Stomach (tissue), 9 donors: ENCODE results near the gene NIM1K. TPM values are rescaled to one million over a fixed set of nuclear protein-coding genes. Genes with fewer than 3 reads are reported as not detected.
A peak's percentile ranks its signal among the peaks of the same experiment; 100 is the strongest.

Source experiments
- DNase-seq, 2 donors: peaks; one replicate each; pipeline versions ENCODE4 v3.0.0 to v3.0.0-alpha.2; 2013 to 2019
- H3K27ac ChIP-seq, 5 donors: fragments of 200-600 bp in 4 of 5; sonication (generic) in 4 of 5; one replicate each; pipeline ENCODE4 v1.5.1; 2013 to 2019; ENCODE audit warnings: mild to moderate bottlenecking in 1 of 5, moderate library complexity in 1 of 5
- H3K27me3 ChIP-seq, 3 donors: fragments of 200-600 bp; sonication (generic); one replicate each; pipeline ENCODE4 v1.5.1; 2017 to 2019; ENCODE audit warnings: mixed run types in 1 of 3
- H3K36me3 ChIP-seq, 4 donors: fragments of 200-600 bp; sonication (generic); 1 replicate in 3 of 4; 2 replicates in 1 of 4; pipeline ENCODE4 v1.5.1; 2016 to 2019
- H3K4me1 ChIP-seq, 4 donors: fragments of 200-600 bp; sonication (generic); one replicate each; pipeline ENCODE4 v1.5.1; 2016 to 2019
- H3K4me3 ChIP-seq, 4 donors: fragments of 200-600 bp; sonication (generic) in 3 of 4; one replicate each; pipeline ENCODE4 v1.5.1; 2016 to 2019; ENCODE audit warnings: mild to moderate bottlenecking in 1 of 4
- H3K9me3 ChIP-seq, 4 donors: fragments of 200-600 bp; sonication (generic); one replicate each; pipeline ENCODE4 v1.5.1; 2016 to 2019
- CTCF ChIP-seq, 7 experiments: fragments of 450-650 bp in 4 of 7; fragments of 200-600 bp in 3 of 7; sonication (generic) in 3 of 7; IDR thresholded peaks; one replicate each; pipeline ENCODE4 v1.5.1; 2016 to 2019; ENCODE audit warnings: antibody characterized with exemption in 7 of 7, control low read depth in 2 of 7, mild to moderate bottlenecking in 1 of 7
- EP300 ChIP-seq: sonication (generic); formaldehyde crosslinking; IDR thresholded peaks from one replicate; pipeline ENCODE4 v1.6.1; 2017; ENCODE audit warnings: antibody characterized with exemption
- POLR2A ChIP-seq, 4 donors: fragments of 450-650 bp; IDR thresholded peaks; one replicate each; pipeline ENCODE4 v1.6.1; 2016; ENCODE audit warnings: antibody characterized with exemption in 4 of 4, control low read depth in 2 of 4, mild to moderate bottlenecking in 1 of 4, moderate library complexity in 1 of 4
- POLR2AphosphoS5 ChIP-seq, 3 donors: sonication (generic); formaldehyde crosslinking; IDR thresholded peaks; one replicate each; pipeline ENCODE4 v1.6.1; 2016; ENCODE audit warnings: antibody characterized with exemption in 3 of 3
- whole genome bisulfite sequencing, 5 donors: extraction: QIAGEN DNeasy Blood & Tissue Kit in 3 of 5; methylation state at CpG; one replicate each; pipeline versions ENCODE4 v1.1.5 to v1.1.7; 2013 to 2018; 5-methylcytosine and 5-hydroxymethylcytosine counted together
- intact Hi-C: fragments of 100-400 bp; cut with DNase I; formaldehyde crosslinking; loops from one replicate; pipeline ENCODE4 v1.15.1; 2023; ENCODE audit warnings: low total_unique reads
- polyA plus RNA-seq, 3 donors: library from polyadenylated mRNA; stranded (reverse); fragments of 200-250 nt; gene quantifications; one replicate each; pipeline ENCODE4 v1.2.3, GENCODE V29; 2013
- total RNA-seq, 5 donors: library from RNA; depleted of rRNA; stranded (reverse); fragments of >200 nt; gene quantifications; one replicate each; pipeline versions ENCODE4 v1.1.0 to v1.2.3, GENCODE V29; 2014 to 2016
- donor health status: healthy with polysubstance abuse.
- donor health status: Bipolar disorder and iron deficiency.
- donor health status: healthy.

The NIM1K gene
- total and polyA plus RNA-seq, 8 donors = 0.43 to 3.5 (median 0.74) TPM; not detected in 2

GRCh38 chr5:43190755-43191603 lies 1.0 kb upstream of the NIM1K start:
- Histone ChIP-seq H3K4me3 (peak overlapping the region in 3 of 4 donors; percentile 58 to 77 (median 62)), H3K27me3 (peaks cover 0 to 14% (median 5%) of the 10 kb centered on the region in 3 donors), H3K27ac (peak overlapping the region in 2 of 5 donors; percentile 26 to 73), H3K36me3 (no peaks in the 10 kb centered on the region), H3K4me1 (peaks cover 12 to 37% (median 30%) of the 10 kb centered on the region in 4 donors), H3K9me3 (no peaks in the 10 kb centered on the region)
- intact Hi-C loops = no loop called here
- DNase-seq = peak in 1 of 2 donors; percentile 42
- TF ChIP-seq POLR2AphosphoS5 (IDR thresholded peaks at IDR 0.05) (no peak), CTCF (IDR thresholded peaks at IDR 0.05) (no peak), EP300 (no peak), POLR2A (IDR thresholded peaks at IDR 0.05) (no peak)
- 15 to 29% (median 17%) methylated on average over 10 of the region's 10 CpGs for WGBS, 5 donors

- H3K27ac ChIP-seq = peak overlapping the region; percentile 16 to 73 (median 52)
These were observed 644 bp downstream of the NIM1K start for GRCh38 chr5:43192558-43193180.

GRCh38 chr5:43193181-43193893 lies 1.3 kb downstream of the NIM1K start:
- 4 to 5% (median 4%) methylated on average over 12 of the region's 12 CpGs for WGBS, 5 donors
- no peaks in the 10 kb centered on the region for H3K9me3 ChIP-seq
- peak overlapping the region in 4 of 5 donors; percentile 16 to 73 (median 46) for H3K27ac ChIP-seq
- peak in 1 of 2 donors; percentile 75 for DNase-seq
- peak in 1 of 3 donors; percentile 35 for TF ChIP-seq POLR2AphosphoS5 (IDR thresholded peaks at IDR 0.05)
- no peak for TF ChIP-seq POLR2A (IDR thresholded peaks at IDR 0.05)
- peaks cover 0 to 14% (median 5%) of the 10 kb centered on the region in 3 donors for H3K27me3 ChIP-seq
- H3K36me3 ChIP-seq = no peaks in the 10 kb centered on the region
- intact Hi-C loops = no loop called here
- H3K4me3 ChIP-seq = peak overlapping the region; percentile 58 to 77 (median 64)
- peaks cover 12 to 37% (median 30%) of the 10 kb centered on the region in 4 donors for H3K4me1 ChIP-seq

More at GRCh38 chr5:43192558-43193180, 644 bp downstream of the NIM1K start:
- Histone ChIP-seq H3K4me3 (peak overlapping the region; percentile 58 to 77 (median 64)), H3K27me3 (peaks cover 0 to 14% (median 5%) of the 10 kb centered on the region in 3 donors), H3K9me3 (no peaks in the 10 kb centered on the region), H3K36me3 (no peaks in the 10 kb centered on the region), H3K4me1 (peaks cover 12 to 37% (median 30%) of the 10 kb centered on the region in 4 donors)
- WGBS, 5 donors = 0 to 1% (median 1%) methylated on average over 35 to 49 of the region's 49 CpGs
- peak in 1 of 2 donors; percentile 65 for DNase-seq
- TF ChIP-seq CTCF (IDR thresholded peaks at IDR 0.05) (no peak), EP300 (no peak), POLR2A (IDR thresholded peaks at IDR 0.05) (no peak), POLR2AphosphoS5 (IDR thresholded peaks at IDR 0.05) (peak in 1 of 3 donors; percentile 27)
- intact Hi-C loops = no loop called here

- Histone ChIP-seq H3K4me1 (peaks cover 12 to 37% (median 30%) of the 10 kb centered on the region in 4 donors), H3K9me3 (no peaks in the 10 kb centered on the region), H3K27ac (peak overlapping the region in 3 of 5 donors; percentile 16 to 73 (median 62)), H3K27me3 (peaks cover 0 to 14% (median 5%) of the 10 kb centered on the region in 3 donors), H3K36me3 (no peaks in the 10 kb centered on the region), H3K4me3 (peak overlapping the region in 3 of 4 donors; percentile 58 to 77 (median 66))
- intact Hi-C loops = no loop called here
- DNase-seq = no peak
- no peak for TF ChIP-seq EP300
- TF ChIP-seq CTCF (IDR thresholded peaks at IDR 0.05) = no peak
- no peak for TF ChIP-seq POLR2A (IDR thresholded peaks at IDR 0.05)
- no peak for TF ChIP-seq POLR2AphosphoS5 (IDR thresholded peaks at IDR 0.05)
- 40 to 54% (median 45%) methylated on average over 6 of the region's 6 CpGs for whole genome bisulfite sequencing, 5 donors
These were observed 1.9 kb downstream of the NIM1K start for GRCh38 chr5:43193894-43194265.
